Thymus (tissue), 11 donors: ENCODE measurements around the gene DCHS1. TPM values are rescaled to one million over a fixed set of nuclear protein-coding genes. Genes with fewer than 3 reads are reported as not detected.

Experiments
- DNase-seq, 9 donors: peaks; one replicate each; pipeline ENCODE4 v3.0.0-alpha.2; 2013; ENCODE audit warnings: low spot score in 9 of 9, low read depth in 6 of 9, missing footprints in 1 of 9
- H3K27ac ChIP-seq, 2 donors: one replicate each; pipeline ENCODE4 v1.5.1; 2013; ENCODE audit warnings: control low read depth in 1 of 2, low read depth in 1 of 2, low read length in 1 of 2, mild to moderate bottlenecking in 1 of 2, moderate library complexity in 1 of 2
- H3K27me3 ChIP-seq, 2 donors: one replicate each; pipeline ENCODE4 v1.5.1; 2013; ENCODE audit warnings: low read length in 1 of 2; ENCODE audit not compliant: control insufficient read depth in 2 of 2, insufficient read depth in 1 of 2
- H3K36me3 ChIP-seq, 2 donors: one replicate each; pipeline ENCODE4 v1.5.1; 2013; ENCODE audit warnings: low read length in 1 of 2, mild to moderate bottlenecking in 1 of 2, moderate library complexity in 1 of 2; ENCODE audit not compliant: control insufficient read depth in 2 of 2, insufficient read depth in 2 of 2
- H3K4me1 ChIP-seq, 2 donors: one replicate each; pipeline ENCODE4 v1.5.1; 2013; ENCODE audit warnings: low read length in 2 of 2; ENCODE audit not compliant: control insufficient read depth in 2 of 2, insufficient read depth in 2 of 2
- H3K4me3 ChIP-seq, 2 donors: one replicate each; pipeline ENCODE4 v1.5.1; 2013; ENCODE audit warnings: low read length in 2 of 2, control low read depth in 1 of 2, mild to moderate bottlenecking in 1 of 2
- H3K9me3 ChIP-seq, 2 donors: one replicate each; pipeline ENCODE4 v1.5.1; 2013; ENCODE audit warnings: low read length in 1 of 2, mild to moderate bottlenecking in 1 of 2; ENCODE audit not compliant: control insufficient read depth in 2 of 2, insufficient read depth in 1 of 2
- WGBS: extraction: QIAGEN DNeasy Blood & Tissue Kit; methylation state at CpG from one replicate; pipeline ENCODE4 v1.1.7; 2013; 5-methylcytosine and 5-hydroxymethylcytosine counted together
- polyA plus RNA-seq: library from polyadenylated mRNA; stranded (reverse); fragments of 200-250 nt; gene quantifications from one replicate; pipeline ENCODE4 v1.2.3, GENCODE V29; 2013
- total RNA-seq: library from RNA; stranded (reverse); fragments of 120-200 nt; gene quantifications from one replicate; pipeline ENCODE4 v1.2.4, GENCODE V29; 2013
- donor health status: healthy.

The DCHS1 gene
- total and polyA plus RNA-seq, 2 donors: 3.2 to 6.5 TPM

DNA sequence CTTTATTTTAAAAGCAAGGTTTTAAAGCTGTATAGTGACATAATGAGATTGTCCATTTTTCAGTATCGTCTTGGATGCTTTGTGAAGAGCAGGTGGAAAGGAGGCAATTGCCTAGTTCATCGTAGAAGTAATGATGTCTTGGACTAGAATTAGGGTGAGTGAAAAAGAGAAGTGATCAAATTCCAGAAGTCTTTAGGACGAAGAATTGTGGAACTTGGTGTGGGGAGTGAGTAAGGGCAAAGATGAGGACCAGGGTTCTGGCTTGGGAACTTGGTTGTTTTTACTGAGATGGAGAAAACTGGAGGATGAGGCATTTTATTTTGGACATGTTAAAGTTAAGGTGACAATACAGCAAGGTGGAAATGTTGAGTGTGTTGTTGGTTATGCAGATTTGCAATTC lies 50.8 kb downstream of the DCHS1 start:
- no peaks in the 10 kb centered on the region for H3K9me3 ChIP-seq
- WGBS: 51% methylated on average over 3 of the region's 3 CpGs
- H3K4me1 ChIP-seq: peaks cover 18 to 40% of the 10 kb centered on the region in 2 donors
- peak overlapping the region; percentile 80 to 89 for H3K4me3 ChIP-seq
- H3K27ac ChIP-seq: peak overlapping the region in 1 of 2 donors; percentile 44
- DNase-seq: no peak
- H3K36me3 ChIP-seq: peaks cover 40 to 47% of the 10 kb centered on the region in 2 donors
- no peaks in the 10 kb centered on the region for H3K27me3 ChIP-seq

- H3K27ac ChIP-seq: peak overlapping the region; percentile 44 to 86
- no peaks in the 10 kb centered on the region for H3K9me3 ChIP-seq
- peaks cover 18 to 40% of the 10 kb centered on the region in 2 donors for H3K4me1 ChIP-seq
- peaks cover 40 to 47% of the 10 kb centered on the region in 2 donors for H3K36me3 ChIP-seq
- DNase-seq: peak in 3 of 9 donors; percentile 40 to 77 (median 55)
- H3K4me3 ChIP-seq: peak overlapping the region; percentile 80 to 89
- WGBS: under 1% methylated on average over 20 of the region's 20 CpGs
- no peaks in the 10 kb centered on the region for H3K27me3 ChIP-seq
These were observed 51.5 kb downstream of the DCHS1 start for GRCh38 chr11:6604081-6604626.

GRCh38 chr11:6603287-6604080 lies 52.1 kb downstream of the DCHS1 start, which contains the start of the genes ILK and RRP8:
TSS of gene ILK (plus strand) at chr11:6603774. CDS start at chr11:6604272, 498 bp downstream.
TSS of gene RRP8 (minus strand) at chr11:6603616. CDS start at chr11:6603502, 114 bp downstream.
- peak in 6 of 9 donors; percentile 71 to 88 (median 76) for DNase-seq
- under 1% methylated on average over 72 of the region's 72 CpGs for WGBS
- Histone ChIP-seq H3K27me3 (no peaks in the 10 kb centered on the region), H3K36me3 (peaks cover 39 to 47% of the 10 kb centered on the region in 2 donors), H3K9me3 (no peaks in the 10 kb centered on the region), H3K27ac (peak within 1 kb of the TSS; percentile 52 to 86), H3K4me3 (peak within 1 kb of the TSS; percentile 80 to 89), H3K4me1 (peaks cover 18 to 40% of the 10 kb centered on the region in 2 donors)

DNA sequence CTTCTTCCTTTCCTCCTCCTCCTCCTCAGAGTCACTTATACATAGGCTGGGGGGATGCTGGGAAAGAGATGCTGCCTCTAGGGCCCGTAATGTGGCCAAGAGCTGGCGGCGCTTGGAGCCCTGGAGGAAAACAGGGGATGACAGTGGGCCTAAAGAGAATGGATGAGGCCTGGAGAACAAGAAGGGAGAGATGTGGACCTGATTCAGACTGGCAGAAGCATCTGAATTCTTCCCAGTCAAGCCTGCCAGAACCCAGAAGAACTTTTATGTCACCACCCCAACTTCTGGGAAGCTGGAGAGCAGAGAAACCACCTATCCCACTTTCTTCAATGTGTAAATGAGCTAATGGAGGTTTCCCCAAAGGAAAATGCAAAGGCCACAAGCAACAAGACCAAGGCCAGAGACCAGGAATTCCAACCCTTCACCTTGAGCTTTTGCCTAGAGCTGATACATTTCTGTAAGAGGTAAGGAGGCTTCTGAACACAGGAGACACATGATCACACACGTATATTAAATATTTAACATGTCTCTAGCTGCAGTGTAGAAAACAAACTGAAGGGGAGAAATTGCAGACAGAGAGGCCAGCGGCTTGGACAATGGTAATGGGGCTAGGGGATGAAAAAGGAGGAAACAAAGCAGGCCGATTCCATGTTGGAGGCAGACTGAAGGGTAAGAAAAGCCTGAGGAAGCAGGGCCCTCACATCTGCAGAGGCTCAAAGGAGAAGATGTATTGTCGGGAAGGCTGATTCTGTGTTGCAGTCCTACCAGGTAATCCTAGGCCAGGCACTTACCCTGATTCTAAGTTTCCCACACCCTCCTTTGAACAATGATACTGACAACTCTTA lies 53.3 kb downstream of the DCHS1 start:
- H3K4me1 ChIP-seq: peaks cover 18 to 34% of the 10 kb centered on the region in 2 donors
- peaks cover 34 to 45% of the 10 kb centered on the region in 2 donors for H3K36me3 ChIP-seq
- no peaks in the 10 kb centered on the region for H3K27me3 ChIP-seq
- H3K4me3 ChIP-seq: peak overlapping the region; percentile 80 to 89
- DNase-seq: no peak
- no peak overlapping the region for H3K27ac ChIP-seq
- WGBS: 68% methylated on average over 7 of the region's 7 CpGs
- H3K9me3 ChIP-seq: no peaks in the 10 kb centered on the region

DNA sequence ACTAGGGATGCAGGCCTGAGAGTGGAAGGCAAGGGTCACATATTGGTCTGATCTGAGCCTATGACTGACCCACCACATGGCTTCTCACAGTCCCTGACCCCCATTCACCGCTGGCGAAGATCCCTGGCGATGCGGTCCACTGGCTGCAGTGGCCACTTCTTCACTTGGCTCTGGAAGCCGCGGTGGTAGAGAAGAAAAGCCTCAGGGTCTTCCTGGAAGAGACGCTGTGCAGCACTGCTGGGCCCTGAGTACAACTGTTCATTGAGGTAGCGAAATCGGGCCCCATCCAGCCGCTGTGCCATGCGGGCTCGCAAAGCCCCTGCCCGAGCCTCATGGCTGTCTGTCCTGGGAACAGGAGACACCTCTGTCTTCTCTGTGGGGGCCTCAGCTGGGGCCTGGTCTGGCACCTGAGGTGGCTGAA lies 54.6 kb downstream of the DCHS1 start:
- H3K27ac ChIP-seq: no peak overlapping the region
- H3K9me3 ChIP-seq: no peaks in the 10 kb centered on the region
- WGBS: 99% methylated on average over 13 of the region's 13 CpGs
- H3K4me1 ChIP-seq: peaks cover 14 to 24% of the 10 kb centered on the region in 2 donors
- no peaks in the 10 kb centered on the region for H3K27me3 ChIP-seq
- no peak for DNase-seq
- H3K4me3 ChIP-seq: no peak overlapping the region
- peaks cover 37 to 54% of the 10 kb centered on the region in 2 donors for H3K36me3 ChIP-seq

DNA sequence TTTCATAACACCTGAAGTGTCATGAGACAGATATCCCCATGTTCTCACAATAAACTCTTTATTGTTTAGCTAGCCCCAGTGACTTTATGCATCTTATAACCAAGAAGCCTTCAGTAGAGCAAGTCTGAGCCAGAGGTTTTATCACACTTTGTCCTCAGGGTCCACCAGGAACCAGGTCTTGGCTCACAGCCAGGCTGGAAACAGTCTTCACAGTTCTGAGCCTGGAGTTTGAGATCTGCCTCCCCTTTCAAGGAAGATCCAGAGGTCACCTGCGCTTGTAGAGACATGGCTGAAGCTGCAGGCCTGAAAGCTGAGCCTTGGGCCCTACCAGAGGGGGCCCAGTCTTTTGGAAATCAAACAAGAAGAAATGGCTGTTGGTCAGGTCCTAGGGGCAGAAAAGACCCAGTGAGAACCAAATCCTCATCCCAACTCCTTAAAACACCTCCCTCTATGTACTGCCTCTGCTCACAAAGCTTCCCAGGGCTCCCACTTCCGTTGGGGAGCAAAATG lies 55.7 kb downstream of the DCHS1 start:
- H3K9me3 ChIP-seq: no peaks in the 10 kb centered on the region
- H3K4me3 ChIP-seq: no peak overlapping the region
- no peaks in the 10 kb centered on the region for H3K27me3 ChIP-seq
- peaks cover 40 to 63% of the 10 kb centered on the region in 2 donors for H3K36me3 ChIP-seq
- DNase-seq: no peak
- H3K4me1 ChIP-seq: peaks cover 12 to 17% of the 10 kb centered on the region in 2 donors
- 98% methylated on average over 2 of the region's 2 CpGs for WGBS
- no peak overlapping the region for H3K27ac ChIP-seq

DNA sequence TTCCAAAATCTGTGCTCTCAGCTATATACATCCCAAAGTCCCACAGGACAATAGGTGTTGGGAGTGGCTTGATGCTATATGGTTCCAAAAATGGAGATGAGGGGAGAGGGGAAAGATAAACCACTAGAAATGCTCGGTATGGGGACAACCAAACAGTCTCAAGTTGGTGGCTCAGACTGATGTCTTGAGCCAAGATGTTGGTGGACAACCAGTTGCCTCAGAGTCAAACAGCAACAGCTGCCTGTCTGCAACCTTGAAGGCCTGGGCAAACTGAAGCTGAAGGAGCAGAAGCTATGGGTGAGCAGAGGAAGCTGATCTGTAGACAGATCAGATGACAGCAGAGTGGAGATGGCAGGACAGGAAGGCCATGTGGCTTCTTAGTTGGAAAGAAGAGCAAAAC lies 56.2 kb downstream of the DCHS1 start:
- WGBS: 96% methylated on average over 1 of the region's 1 CpG
- H3K4me3 ChIP-seq: no peak overlapping the region
- peaks cover 42 to 64% of the 10 kb centered on the region in 2 donors for H3K36me3 ChIP-seq
- H3K9me3 ChIP-seq: no peaks in the 10 kb centered on the region
- no peak overlapping the region for H3K27ac ChIP-seq
- H3K27me3 ChIP-seq: no peaks in the 10 kb centered on the region
- no peak for DNase-seq
- H3K4me1 ChIP-seq: peaks cover 9 to 14% of the 10 kb centered on the region in 2 donors

DNA sequence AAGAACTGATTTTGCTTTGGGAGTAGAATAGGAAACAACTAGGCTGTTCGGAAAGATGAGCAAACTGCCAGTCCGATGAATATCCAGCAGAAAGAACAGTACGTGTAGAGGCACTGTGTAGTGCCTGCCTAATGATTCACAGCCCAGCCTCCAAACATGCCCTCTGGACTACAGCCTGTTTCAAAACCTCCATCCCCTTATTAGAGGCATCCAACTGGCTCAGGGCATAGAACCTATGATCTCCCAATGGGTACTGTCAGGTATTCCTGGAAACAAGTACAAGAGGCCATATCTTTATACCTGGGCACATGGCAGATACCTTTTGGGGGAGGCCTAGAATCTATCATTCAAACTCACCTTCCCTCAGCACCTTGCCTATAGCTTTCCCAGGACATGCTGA lies 57.1 kb downstream of the DCHS1 start:
- Histone ChIP-seq H3K9me3 (no peaks in the 10 kb centered on the region), H3K27ac (no peak overlapping the region), H3K27me3 (no peaks in the 10 kb centered on the region), H3K36me3 (peaks cover 45 to 71% of the 10 kb centered on the region in 2 donors), H3K4me1 (peaks cover 9 to 11% of the 10 kb centered on the region in 2 donors), H3K4me3 (no peak overlapping the region)
- DNase-seq: no peak
- WGBS: 97% methylated on average over 3 of the region's 3 CpGs
